ENCODE data around the gene BCAS1.

- TF ChIP-seq CTCF (IDR thresholded peaks at IDR 0.05; ENCODE audit: extremely low read depth in 1 of 2, insufficient read depth in 1 of 2, low read depth in 1 of 2, low read length in 2 of 2), result no peak
- TF ChIP-seq POLR2A (IDR thresholded peaks at IDR 0.05; ENCODE audit: low read depth, low read length), result no peak
These were observed 37.4 kb upstream of the BCAS1 start for GRCh38 chr20:54107600-54108325.
